GM18873 (cell line): ENCODE data around the gene RASL10B.

ENCODE experiments used
- ATAC-seq: cut with Tn5 transposase; IDR thresholded peaks from one replicate; pipeline ENCODE4 v1.9.1; 2021; ENCODE audit warnings: mild to moderate bottlenecking, moderate library complexity, moderate number of reproducible peaks; ENCODE audit not compliant: unreplicated experiment, low FRiP score

Gene RASL10B

DNA sequence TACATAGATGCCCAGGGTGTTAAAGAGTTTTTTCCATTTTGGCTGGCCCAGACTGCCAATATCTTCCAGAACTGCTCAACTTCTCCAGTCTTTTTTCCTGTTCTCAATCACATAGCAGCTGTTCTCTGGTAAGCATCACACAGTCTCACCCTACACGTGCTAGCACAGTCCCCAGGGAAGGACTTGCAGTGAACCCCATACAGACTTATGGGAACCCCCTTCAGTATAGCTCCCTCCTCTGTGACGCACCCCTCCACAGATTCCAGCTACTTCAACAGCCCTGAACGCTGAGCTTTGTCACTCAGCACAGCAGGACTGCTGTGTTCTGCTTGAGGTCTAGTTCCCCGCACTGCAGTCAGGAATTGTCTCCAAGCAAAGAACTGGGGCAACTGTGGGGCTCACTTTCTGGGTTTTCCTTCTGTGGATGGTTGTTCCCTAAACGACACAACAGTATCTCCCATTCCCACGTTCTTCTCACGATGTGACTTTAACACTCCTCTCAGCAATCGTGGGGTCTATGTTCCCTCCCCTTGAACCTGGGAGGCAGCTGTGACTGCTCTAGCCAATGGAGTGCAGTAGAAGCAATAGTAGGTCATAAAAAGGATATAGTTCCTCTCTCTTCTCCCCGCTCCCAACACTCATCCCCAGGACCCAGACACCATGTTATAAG is 60.4 kb downstream of the RASL10B start:
- ATAC-seq: no peak
